SK-N-SH treated with all-trans-retinoic acid at 6 μM for 48 hours (cell line): ENCODE data around the gene SFMBT1.

Experiments used
- ATAC-seq: fragments of 200-7000 bp; cut with Tn5 transposase; 3 replicates; pipeline ENCODE4 v1.9.1; 2020; ENCODE audit warnings: mild to moderate bottlenecking, moderate library complexity
- ARNTL ChIP-seq: fragments of 450-650 bp; formaldehyde crosslinking; IDR thresholded peaks from 2 replicates; pipeline ENCODE4 v1.5.0; 2020; ENCODE audit warnings: low read depth, mild to moderate bottlenecking, moderate library complexity, borderline replicate concordance
- BACH2 ChIP-seq: fragments of 250-450 bp; sonication (Bioruptor Pico); IDR thresholded peaks from 2 replicates; pipeline ENCODE4 v1.9.0; 2021; ENCODE audit warnings: mild to moderate bottlenecking, borderline replicate concordance
- CSDC2 ChIP-seq: fragments of 250-450 bp; sonication (Bioruptor Pico); IDR thresholded peaks from 2 replicates; pipeline ENCODE4 v1.5.0; 2020; ENCODE audit warnings: mild to moderate bottlenecking, moderate library complexity
- CSRNP3 ChIP-seq: fragments of 250-450 bp; sonication (Bioruptor Pico); IDR thresholded peaks from 2 replicates; pipeline ENCODE4 v1.5.1; 2021; ENCODE audit warnings: mild to moderate bottlenecking, moderate library complexity
- ESRRG ChIP-seq: fragments of 250-450 bp; sonication (Bioruptor Pico); IDR thresholded peaks from 2 replicates; pipeline ENCODE4 v1.6.1; 2021; ENCODE audit warnings: mild to moderate bottlenecking
- GLIS3 ChIP-seq: fragments of 250-450 bp; sonication (Bioruptor Pico); IDR thresholded peaks from 2 replicates; pipeline ENCODE4 v1.5.0; 2020; ENCODE audit warnings: mild to moderate bottlenecking, moderate library complexity
- ISL1 ChIP-seq: fragments of 250-450 bp; sonication (Bioruptor Pico); IDR thresholded peaks from 2 replicates; pipeline ENCODE4 v2.1.2; 2022; ENCODE audit warnings: mild to moderate bottlenecking, moderate library complexity
- OSR1 ChIP-seq: fragments of 250-450 bp; sonication (Bioruptor Pico); IDR thresholded peaks from 2 replicates; pipeline ENCODE4 v1.8.0; 2022; ENCODE audit warnings: moderate library complexity, mild to moderate bottlenecking, inconsistent platforms
- PATZ1 ChIP-seq: fragments of 250-450 bp; sonication (Bioruptor Pico); IDR thresholded peaks from 2 replicates; pipeline ENCODE4 v1.8.0; 2020; ENCODE audit warnings: mild to moderate bottlenecking, moderate library complexity, borderline replicate concordance
- PPARA ChIP-seq: fragments of 250-450 bp; sonication (Bioruptor Pico); IDR thresholded peaks from 2 replicates; pipeline ENCODE4 v1.5.0; 2020; ENCODE audit warnings: mild to moderate bottlenecking, borderline replicate concordance
- RARB ChIP-seq: fragments of 250-450 bp; sonication (Bioruptor Pico); IDR thresholded peaks from 2 replicates; pipeline ENCODE4 v1.8.0; 2021; ENCODE audit warnings: mild to moderate bottlenecking, moderate library complexity
- SNAI2 ChIP-seq: fragments of 250-450 bp; sonication (Bioruptor Pico); IDR thresholded peaks from 2 replicates; pipeline ENCODE4 v1.5.0; 2020; ENCODE audit warnings: mild to moderate bottlenecking, moderate library complexity
- TCF4 ChIP-seq: fragments of 250-450 bp; sonication (Bioruptor Pico); IDR thresholded peaks from 2 replicates; pipeline ENCODE4 v1.8.0; 2021; ENCODE audit warnings: mild to moderate bottlenecking, moderate library complexity, borderline replicate concordance
- TSHZ2 ChIP-seq: fragments of 250-450 bp; sonication (Bioruptor Pico); IDR thresholded peaks from 2 replicates; pipeline ENCODE4 v1.5.0; 2020; ENCODE audit warnings: mild to moderate bottlenecking, moderate library complexity
- ZC3H10 ChIP-seq: fragments of 250-450 bp; sonication (Bioruptor Pico); IDR thresholded peaks from 2 replicates; pipeline ENCODE4 v1.5.1; 2021; ENCODE audit warnings: mild to moderate bottlenecking, moderate library complexity
- ZFP3 ChIP-seq: fragments of 250-450 bp; sonication (Bioruptor Pico); IDR thresholded peaks from 2 replicates; pipeline ENCODE4 v1.5.0; 2020; ENCODE audit warnings: mild to moderate bottlenecking, moderate library complexity
- ZFP30 ChIP-seq: fragments of 450-650 bp; formaldehyde crosslinking; IDR thresholded peaks from 2 replicates; pipeline ENCODE4 v1.5.0; 2022; ENCODE audit warnings: mild to moderate bottlenecking, moderate library complexity
- ZNF565 ChIP-seq: fragments of 450-650 bp; formaldehyde crosslinking; conservative IDR thresholded peaks from 2 replicates; pipeline ENCODE4 v1.5.0; 2020; ENCODE audit warnings: low read depth, mild to moderate bottlenecking, moderate library complexity
- ZNF70 ChIP-seq: fragments of 450-650 bp; formaldehyde crosslinking; IDR thresholded peaks from 2 replicates; pipeline ENCODE4 v1.5.0; 2020; ENCODE audit warnings: mild to moderate bottlenecking, moderate library complexity
- ZNF8 ChIP-seq: fragments of 450-650 bp; formaldehyde crosslinking; IDR thresholded peaks from 2 replicates; pipeline ENCODE4 v1.5.0; 2020; ENCODE audit warnings: mild to moderate bottlenecking, moderate library complexity

Gene SFMBT1

DNA sequence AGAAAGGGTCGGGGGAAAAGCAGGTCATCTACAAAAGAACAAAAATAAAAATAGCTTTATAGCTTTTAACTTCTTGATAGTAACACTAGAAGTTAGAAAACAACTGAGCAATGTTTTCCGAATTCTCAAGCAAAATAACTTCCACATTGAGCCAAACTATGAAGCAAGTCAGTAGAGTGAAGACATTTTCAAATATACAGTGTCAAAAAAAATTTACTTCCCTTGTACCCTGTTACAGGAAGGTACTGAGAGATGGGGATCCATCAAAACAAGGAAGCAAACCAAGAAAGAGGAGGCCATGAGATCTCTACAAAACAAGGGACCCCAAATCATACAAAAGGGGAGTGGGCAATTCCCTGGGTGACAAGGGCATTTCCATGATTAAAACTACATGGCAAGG lies 121.9 kb downstream of the SFMBT1 start (continued):
- TF ChIP-seq BACH2 (CRISPR knock-in tag) (no peak), ZC3H10 (CRISPR knock-in tag) (no peak), ZFP30 (CRISPR knock-in tag) (no peak)

DNA sequence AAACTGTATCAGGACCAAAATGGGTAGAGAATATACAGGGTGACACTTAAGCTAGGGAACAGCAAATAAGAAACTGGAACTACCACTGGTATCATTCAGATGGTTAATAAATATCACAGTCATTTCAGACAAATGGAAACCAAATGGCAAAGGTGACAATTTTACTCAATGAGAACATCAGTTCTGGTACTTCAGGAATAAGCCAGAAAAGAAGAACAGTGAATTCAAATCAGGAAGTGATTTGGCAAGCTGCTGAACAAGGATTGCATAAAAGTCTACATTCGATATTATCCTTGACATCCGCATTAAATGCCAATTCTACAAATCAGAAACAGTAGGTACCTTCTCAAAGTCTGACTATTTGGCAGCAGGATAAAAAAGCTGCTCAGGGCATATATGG lies 125.0 kb downstream of the SFMBT1 start:
- no peak for ATAC-seq

DNA sequence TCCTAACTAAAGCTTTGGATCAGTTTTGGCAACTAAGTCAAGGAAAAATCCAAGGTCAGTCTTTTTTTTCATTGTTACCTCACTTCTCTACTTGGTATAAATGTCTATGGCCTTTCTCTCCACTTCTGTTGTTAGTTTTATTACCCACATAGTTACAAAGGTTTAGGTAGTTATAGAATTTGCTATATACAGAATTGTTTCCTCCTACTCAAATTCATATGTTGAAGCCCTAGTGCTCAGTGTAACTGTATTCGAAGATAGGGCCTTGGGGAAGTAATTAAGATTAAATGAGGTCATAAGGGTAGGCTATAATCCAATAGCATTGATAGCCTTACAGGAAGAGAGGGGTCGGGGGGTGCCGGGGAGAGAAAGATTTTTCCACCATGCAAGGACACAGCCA lies 128.8 kb downstream of the SFMBT1 start:
- no peak for TF ChIP-seq SNAI2
- TF ChIP-seq ISL1 (CRISPR knock-in tag) = no peak
- no peak for TF ChIP-seq ZNF70 (CRISPR knock-in tag)
- no peak for TF ChIP-seq GLIS3 (CRISPR knock-in tag)
- no peak for TF ChIP-seq ESRRG (CRISPR knock-in tag)
- no peak for TF ChIP-seq ZFP3
- no peak for TF ChIP-seq ZNF565
- TF ChIP-seq PATZ1 (CRISPR knock-in tag) = no peak
- no peak for TF ChIP-seq CSDC2 (CRISPR knock-in tag)
- no peak for TF ChIP-seq RARB (CRISPR knock-in tag)
- TF ChIP-seq ZNF8 (CRISPR knock-in tag) = no peak
- no peak for TF ChIP-seq ARNTL (CRISPR knock-in tag)
- TF ChIP-seq ZFP30 (CRISPR knock-in tag) = no peak
- no peak for TF ChIP-seq CSRNP3 (CRISPR knock-in tag)
- TF ChIP-seq TCF4 (CRISPR knock-in tag) = no peak
- no peak for TF ChIP-seq TSHZ2

More for the DNA sequence above, 125.0 kb downstream of the SFMBT1 start:
- TF ChIP-seq ZFP3 (no peak), ISL1 (CRISPR knock-in tag) (no peak), OSR1 (CRISPR knock-in tag) (no peak), TSHZ2 (no peak), RARB (CRISPR knock-in tag) (no peak), PPARA (CRISPR knock-in tag) (no peak), ZNF8 (CRISPR knock-in tag) (no peak), ESRRG (CRISPR knock-in tag) (no peak), ZNF565 (no peak)
- TF ChIP-seq, all 23 proteins: peak for 0

GRCh38 chr3:52915294-52915693 lies 130.6 kb downstream of the SFMBT1 start:
- TF ChIP-seq SNAI2 (no peak), ZFP3 (no peak), RARB (CRISPR knock-in tag) (no peak), ZNF70 (CRISPR knock-in tag) (no peak), ZNF565 (no peak), GLIS3 (CRISPR knock-in tag) (no peak), BACH2 (CRISPR knock-in tag) (no peak), ZNF8 (CRISPR knock-in tag) (no peak), TSHZ2 (no peak), TCF4 (CRISPR knock-in tag) (no peak), ESRRG (CRISPR knock-in tag) (no peak)
- ATAC-seq = no peak

More for the DNA sequence above, 128.8 kb downstream of the SFMBT1 start:
- no peak for ATAC-seq
